Measurements from ENCODE around the gene ACER2. TPM values are rescaled to one million over a fixed set of nuclear protein-coding genes. Genes with fewer than 3 reads are reported as not detected.

The ACER2 gene
- total and polyA plus RNA-seq, 10 of the 15 experiments (the other 5 are each of a cell fraction or from before 2014, with no cell fraction given), result 0.07 to 3.1 (median 2.2) TPM

- TF ChIP-seq RELB (IDR thresholded peaks at IDR 0.05; ENCODE audit: low read depth) (no peak), ZZZ3 (IDR thresholded peaks at IDR 0.05; ENCODE audit: control insufficient read depth, insufficient read length, low read depth) (no peak), SP1 (IDR thresholded peaks at IDR 0.05; ENCODE audit: low read depth, low read length) (no peak), BCL11A (IDR thresholded peaks at IDR 0.05; ENCODE audit: low read depth, low read length) (no peak), EZH2 (IDR thresholded peaks at IDR 0.05; ENCODE audit: borderline replicate concordance, control insufficient read depth, low read depth, low read length) (no peak), IRF4 (IDR thresholded peaks at IDR 0.05; ENCODE audit: low read depth, low read length) (0 out of 2 replicates have a peak, but pooled peaks have one; percentile 61)
Measured at GRCh38 chr9:19456996-19457692, 48.3 kb downstream of the ACER2 start (continued).

- ChIA-PET SMC1A (ENCODE audit: uncharacterized antibody, unreplicated experiment) (interaction anchor here (0.8 to 4.7 kb wide), 26 partner anchors 16 to 1203 kb away, joined by 3 to 34 read pairs (median 5); partner anchors contain the start of genes RPS6 and RRAGA), CTCF (interaction anchor here (0.6 to 6.8 kb wide), 46 partner anchors 8 to 1201 kb away, joined by 3 to 102 read pairs (median 5); partner anchors contain the start of genes RPS6 and RRAGA), POLR2A (no interaction called here), RAD21 (ENCODE audit: unreplicated experiment) (interaction anchor here (0.6 to 4.0 kb wide), 21 partner anchors 7 to 1203 kb away, joined by 3 to 31 read pairs (median 5); partner anchors contain the start of genes ACER2, DENND4C, RPS6 and RRAGA)
- 0 out of 2 replicates have a peak, but pooled peaks have one; percentile 26 for TF ChIP-seq RELB (IDR thresholded peaks at IDR 0.05; ENCODE audit: low read depth)
- no peak for TF ChIP-seq RB1 (IDR thresholded peaks at IDR 0.05; ENCODE audit: borderline replicate concordance)
- TF ChIP-seq RBBP5 (conservative IDR thresholded peaks at IDR 0.05), result no peak
- H3K36me3 ChIP-seq (ENCODE audit: control insufficient read depth in 2 of 2, insufficient read depth in 2 of 2, low read length in 1 of 2), result no peaks in the 10 kb centered on the region
- H3K79me2 ChIP-seq (ENCODE audit: control insufficient read depth, insufficient read depth, low read length), result no peaks in the 10 kb centered on the region; the same call in 1 of the 2 replicates
- H3K27me3 ChIP-seq (replicated peaks in 1 of 2; ENCODE audit: control insufficient read depth in 2 of 2, insufficient read depth in 2 of 2, low read length in 1 of 2), result no peaks in the 10 kb centered on the region
- H3K4me3 ChIP-seq, result peak overlapping the region; percentile 47; the same call in 1 of the 2 replicates
- H3K9me3 ChIP-seq (replicated peaks; ENCODE audit: control insufficient read depth, insufficient read depth, low read length), result no peaks in the 10 kb centered on the region
- H4K20me1 ChIP-seq (ENCODE audit: control insufficient read depth, insufficient read depth), result no peaks in the 10 kb centered on the region
- H3K4me2 ChIP-seq (ENCODE audit: control insufficient read depth, insufficient read depth), result peak overlapping the region; percentile 61; the same call in 1 of the 2 replicates
- intact Hi-C loops (cut with micrococcal nuclease; ENCODE audit: unreplicated experiment), result loop anchor here (2.0 to 5.0 kb wide), 6 partner anchors 77 to 1200 kb away; partner anchors contain the start of genes DENND4C, RPS6 and RRAGA
- peak; percentile 31 for ATAC-seq
- H3K4me1 ChIP-seq (ENCODE audit: control insufficient read depth, insufficient read depth, low read length), result peaks cover 5% of the 10 kb centered on the region
- H3K27ac ChIP-seq (ENCODE audit: control insufficient read depth, insufficient read depth), result no peak overlapping the region
- WGBS (ENCODE audit: insufficient coverage, insufficient replicate concordance, low lambda C conversion rate, missing lambda C conversion rate), result 1% methylated on average over 5 of the region's 5 CpGs
- no peak for FAIRE-seq
- peak overlapping the region; percentile 25; the same call in 1 of the 2 replicates for H2AFZ ChIP-seq (ENCODE audit: control insufficient read depth, low read depth, low read length)
- no TSS peak for BruUV-seq (replicated peaks)
- no peak for DNase-seq (ENCODE audit: low read depth, low spot score)
- H3K9ac ChIP-seq (ENCODE audit: control insufficient read depth, insufficient read depth, low read length), result no peak overlapping the region
- in situ Hi-C loops (cut with MboI), result loop anchor here (5.0 to 25.0 kb wide), 3 partner anchors 353 to 1195 kb away; partner anchors contain the start of genes HAUS6 and RRAGA
Measured at GRCh38 chr9:19457693-19458009, 48.8 kb downstream of the ACER2 start.

Data from GM12878 (cell line).